ENCODE data around the gene CMTM2. TPM values are rescaled to one million over a fixed set of nuclear protein-coding genes. Genes with fewer than 3 reads are reported as not detected.

The CMTM2 gene
- total and polyA plus RNA-seq, 2 donors (not counting 1 experiment from before 2014, with no cell fraction given) = not detected

- Histone ChIP-seq H3K4me1 (ENCODE audit: control insufficient read depth, extremely low read depth, insufficient read depth, low read length) (peaks cover 11% of the 10 kb centered on the region), H2AFZ (ENCODE audit: low read length) (no peak overlapping the region), H3K9ac (ENCODE audit: insufficient read depth, low read length) (no peak overlapping the region), H3K27ac (ENCODE audit: insufficient read depth, low read length) (no peak overlapping the region), H3K4me2 (ENCODE audit: extremely low read depth, insufficient read depth, low read length) (peak overlapping the region; percentile 91), H3K9me3 (ENCODE audit: control insufficient read depth, insufficient read depth, low read depth, low read length) (no peaks in the 10 kb centered on the region), H3K36me3 (ENCODE audit: control insufficient read depth, insufficient read depth, low read length) (no peaks in the 10 kb centered on the region), H4K20me1 (ENCODE audit: control insufficient read depth, extremely low read depth, insufficient read depth, low read length) (no peaks in the 10 kb centered on the region), H3K4me3 (replicated peaks in 1 of 4; ENCODE audit: control extremely low read depth in 1 of 4, insufficient read depth in 1 of 4, low read depth in 3 of 4, low read length in 4 of 4) (peak overlapping the region; percentile 63 to 74 (median 67)), H3K27me3 (ENCODE audit: control insufficient read depth, insufficient read depth, low read length) (no peaks in the 10 kb centered on the region), H3K79me2 (ENCODE audit: control insufficient read depth, insufficient read depth, low read length) (peaks cover 13% of the 10 kb centered on the region)
- no peak for DNase-seq (ENCODE audit: low read depth in 2 of 2)
- no peak for TF ChIP-seq CTCF (conservative IDR thresholded peaks at IDR 0.05 in 1 of 2, IDR thresholded peaks at IDR 0.05 in 1 of 2; ENCODE audit: low read depth in 1 of 2, low read length in 2 of 2)
- TF ChIP-seq EZH2 (IDR thresholded peaks at IDR 0.05; ENCODE audit: low read length, missing control alignments) = no peak
Measured at GRCh38 chr16:66553223-66553622, 26.0 kb upstream of the CMTM2 start.

DNA sequence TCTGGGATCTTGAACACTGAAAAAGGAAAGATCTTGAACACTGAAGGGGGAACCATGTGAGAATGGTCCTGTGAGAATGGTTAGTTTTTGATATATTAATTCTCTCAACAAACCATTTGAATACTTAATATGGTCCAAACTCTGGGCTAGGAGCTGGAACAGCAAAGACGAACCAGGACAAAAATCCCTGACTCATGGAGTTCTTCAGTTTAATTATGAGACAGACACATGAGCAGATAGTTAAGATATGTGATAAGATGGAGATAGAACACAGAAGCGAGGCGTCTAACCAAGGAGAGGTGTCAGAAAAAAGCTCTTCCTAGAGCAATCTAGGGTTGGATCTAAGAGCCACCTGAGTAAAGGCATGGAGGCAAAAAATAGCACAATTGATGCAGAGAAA is 25.2 kb upstream of the CMTM2 start:
- no peak overlapping the region for H3K4me3 ChIP-seq (replicated peaks in 1 of 4; ENCODE audit: control extremely low read depth in 1 of 4, insufficient read depth in 1 of 4, low read depth in 3 of 4, low read length in 4 of 4)
- no peak overlapping the region for H2AFZ ChIP-seq (ENCODE audit: low read length)
- no peaks in the 10 kb centered on the region for H3K9me3 ChIP-seq (ENCODE audit: control insufficient read depth, insufficient read depth, low read depth, low read length)
- no peaks in the 10 kb centered on the region for H4K20me1 ChIP-seq (ENCODE audit: control insufficient read depth, extremely low read depth, insufficient read depth, low read length)
- H3K27ac ChIP-seq (ENCODE audit: insufficient read depth, low read length) = no peak overlapping the region
- H3K79me2 ChIP-seq (ENCODE audit: control insufficient read depth, insufficient read depth, low read length) = peaks cover 13% of the 10 kb centered on the region
- DNase-seq (ENCODE audit: low read depth in 2 of 2) = no peak
- no peaks in the 10 kb centered on the region for H3K27me3 ChIP-seq (ENCODE audit: control insufficient read depth, insufficient read depth, low read length)
- H3K4me1 ChIP-seq (ENCODE audit: control insufficient read depth, extremely low read depth, insufficient read depth, low read length) = peaks cover 11% of the 10 kb centered on the region
- no peak for TF ChIP-seq EZH2 (IDR thresholded peaks at IDR 0.05; ENCODE audit: low read length, missing control alignments)
- TF ChIP-seq CTCF (conservative IDR thresholded peaks at IDR 0.05 in 1 of 2, IDR thresholded peaks at IDR 0.05 in 1 of 2; ENCODE audit: low read depth in 1 of 2, low read length in 2 of 2) = no peak
- no peak overlapping the region for H3K4me2 ChIP-seq (ENCODE audit: extremely low read depth, insufficient read depth, low read length)
- H3K36me3 ChIP-seq (ENCODE audit: control insufficient read depth, insufficient read depth, low read length) = no peaks in the 10 kb centered on the region
- no peak overlapping the region for H3K9ac ChIP-seq (ENCODE audit: insufficient read depth, low read length)

- H3K4me3 ChIP-seq (replicated peaks in 1 of 4; ENCODE audit: control extremely low read depth in 1 of 4, insufficient read depth in 1 of 4, low read depth in 3 of 4, low read length in 4 of 4) = no peak overlapping the region
Measured at GRCh38 chr16:66554495-66554894, 24.8 kb upstream of the CMTM2 start.

More at GRCh38 chr16:66554495-66554894, 24.8 kb upstream of the CMTM2 start:
- H3K9ac ChIP-seq (ENCODE audit: insufficient read depth, low read length) = no peak overlapping the region
- TF ChIP-seq EZH2 (IDR thresholded peaks at IDR 0.05; ENCODE audit: low read length, missing control alignments) = no peak
- TF ChIP-seq CTCF (conservative IDR thresholded peaks at IDR 0.05 in 1 of 2, IDR thresholded peaks at IDR 0.05 in 1 of 2; ENCODE audit: low read depth in 1 of 2, low read length in 2 of 2) = no peak
- H3K79me2 ChIP-seq (ENCODE audit: control insufficient read depth, insufficient read depth, low read length) = peaks cover 13% of the 10 kb centered on the region
- H3K9me3 ChIP-seq (ENCODE audit: control insufficient read depth, insufficient read depth, low read depth, low read length) = no peaks in the 10 kb centered on the region
- DNase-seq (ENCODE audit: low read depth in 2 of 2) = no peak
- no peaks in the 10 kb centered on the region for H3K36me3 ChIP-seq (ENCODE audit: control insufficient read depth, insufficient read depth, low read length)
- no peak overlapping the region for H2AFZ ChIP-seq (ENCODE audit: low read length)
- H3K27me3 ChIP-seq (ENCODE audit: control insufficient read depth, insufficient read depth, low read length) = no peaks in the 10 kb centered on the region
- H3K27ac ChIP-seq (ENCODE audit: insufficient read depth, low read length) = no peak overlapping the region
- no peak overlapping the region for H3K4me2 ChIP-seq (ENCODE audit: extremely low read depth, insufficient read depth, low read length)
- H4K20me1 ChIP-seq (ENCODE audit: control insufficient read depth, extremely low read depth, insufficient read depth, low read length) = no peaks in the 10 kb centered on the region
- peaks cover 9% of the 10 kb centered on the region for H3K4me1 ChIP-seq (ENCODE audit: control insufficient read depth, extremely low read depth, insufficient read depth, low read length)

Measured in fibroblast of lung (primary cell).